ENCODE results near the gene WDR91. TPM values are rescaled to one million over a fixed set of nuclear protein-coding genes. Genes with fewer than 3 reads are reported as not detected.

The WDR91 gene
- total and polyA plus RNA-seq, 11 donors, result 3.0 to 11.4 (median 5.7) TPM

- no peaks in the 10 kb centered on the region for H3K9me3 ChIP-seq
- H3K27ac ChIP-seq, result no peak overlapping the region
- intact Hi-C loops (cut with DNase I), result no loop called here
- peaks cover 0 to 100% (median 86%) of the 10 kb centered on the region in 9 donors for H3K36me3 ChIP-seq
- 89 to 95% (median 93%) methylated on average over 2 of the region's 2 CpGs for WGBS, 4 donors
- no peak for TF ChIP-seq POLR2A (IDR thresholded peaks at IDR 0.05)
- TF ChIP-seq CTCF (IDR thresholded peaks at IDR 0.05), result no peak
- H3K27me3 ChIP-seq, result no peaks in the 10 kb centered on the region
- ATAC-seq (no peak), DNase-seq (no peak)
- H3K4me1 ChIP-seq, result peaks cover 0 to 11% (median 0%) of the 10 kb centered on the region in 12 donors
- H3K4me3 ChIP-seq, result no peak overlapping the region
Observed at GRCh38 chr7:135197343-135197742, 14.0 kb downstream of the WDR91 start.

- ATAC-seq, result no peak
- Histone ChIP-seq H3K27me3 (no peaks in the 10 kb centered on the region), H3K36me3 (peaks cover 0 to 100% (median 90%) of the 10 kb centered on the region in 9 donors), H3K9me3 (no peaks in the 10 kb centered on the region), H3K4me1 (peaks cover 0 to 9% (median 0%) of the 10 kb centered on the region in 12 donors), H3K27ac (no peak overlapping the region), H3K4me3 (no peak overlapping the region)
- no peak for TF ChIP-seq POLR2A (IDR thresholded peaks at IDR 0.05)
- no peak for TF ChIP-seq CTCF (IDR thresholded peaks at IDR 0.05)
- 92 to 96% (median 96%) methylated on average over 10 to 14 of the region's 14 CpGs for WGBS, 4 donors
- intact Hi-C loops (cut with DNase I), result no loop called here
- DNase-seq, result no peak
Observed at GRCh38 chr7:135195968-135196629, 15.2 kb downstream of the WDR91 start.

GRCh38 chr7:135195156-135195555, 16.2 kb downstream of the WDR91 start:
- H3K9me3 ChIP-seq, result no peaks in the 10 kb centered on the region
- TF ChIP-seq POLR2A (IDR thresholded peaks at IDR 0.05) (no peak), CTCF (IDR thresholded peaks at IDR 0.05) (no peak)
- intact Hi-C loops (cut with DNase I), result no loop called here
- H3K27me3 ChIP-seq, result no peaks in the 10 kb centered on the region
- DNase-seq (no peak), ATAC-seq (no peak)
- peaks cover 0 to 100% (median 82%) of the 10 kb centered on the region in 9 donors for H3K36me3 ChIP-seq
- H3K27ac ChIP-seq, result no peak overlapping the region
- no peaks in the 10 kb centered on the region for H3K4me1 ChIP-seq
- whole genome bisulfite sequencing, 4 donors, result 81 to 90% (median 87%) methylated on average over 4 of the region's 4 CpGs
- H3K4me3 ChIP-seq, result no peak overlapping the region

- H3K4me3 ChIP-seq, result no peak overlapping the region
- no peak for ATAC-seq
- DNase-seq, result no peak
- H3K27me3 ChIP-seq, result no peaks in the 10 kb centered on the region
- no peak overlapping the region for H3K27ac ChIP-seq
- intact Hi-C loops (cut with DNase I), result no loop called here
- no peaks in the 10 kb centered on the region for H3K9me3 ChIP-seq
- peaks cover 0 to 100% (median 77%) of the 10 kb centered on the region in 9 donors for H3K36me3 ChIP-seq
- TF ChIP-seq POLR2A (IDR thresholded peaks at IDR 0.05) (no peak), CTCF (IDR thresholded peaks at IDR 0.05) (no peak)
- H3K4me1 ChIP-seq, result peaks cover 0 to 5% (median 0%) of the 10 kb centered on the region in 12 donors
- 75 to 82% (median 80%) methylated on average over 10 to 12 of the region's 12 CpGs for WGBS, 4 donors
Observed at GRCh38 chr7:135194494-135195095, 16.7 kb downstream of the WDR91 start.

Measured in heart left ventricle (tissue), 16 donors.